HG03097 (cell line): ENCODE measurements around the gene CAV1.

Source experiments
- ATAC-seq: cut with Tn5 transposase; IDR thresholded peaks from one replicate; pipeline ENCODE4 v1.9.1; 2021; ENCODE audit not compliant: unreplicated experiment, low FRiP score

The CAV1 gene

DNA sequence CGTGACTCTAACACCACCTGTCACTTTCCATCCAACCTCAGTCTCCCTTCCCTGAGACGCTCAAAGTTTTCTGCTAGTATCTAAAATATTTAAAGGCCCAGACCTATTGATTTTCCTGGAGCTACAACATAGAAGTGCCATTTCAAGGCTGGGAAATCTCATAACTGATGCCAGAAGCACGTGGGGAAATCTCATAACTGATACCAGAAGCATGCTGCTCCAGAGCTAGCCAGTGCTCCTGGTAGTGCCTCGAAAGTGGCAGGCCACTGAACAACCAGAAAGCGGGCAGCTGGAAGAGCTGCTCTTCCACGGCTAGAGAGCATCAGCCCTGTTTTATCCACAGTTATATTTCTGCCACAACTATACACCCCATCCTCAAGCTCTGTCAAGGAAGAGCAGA, 72.5 kb downstream of the CAV1 start:
- no peak for ATAC-seq

DNA sequence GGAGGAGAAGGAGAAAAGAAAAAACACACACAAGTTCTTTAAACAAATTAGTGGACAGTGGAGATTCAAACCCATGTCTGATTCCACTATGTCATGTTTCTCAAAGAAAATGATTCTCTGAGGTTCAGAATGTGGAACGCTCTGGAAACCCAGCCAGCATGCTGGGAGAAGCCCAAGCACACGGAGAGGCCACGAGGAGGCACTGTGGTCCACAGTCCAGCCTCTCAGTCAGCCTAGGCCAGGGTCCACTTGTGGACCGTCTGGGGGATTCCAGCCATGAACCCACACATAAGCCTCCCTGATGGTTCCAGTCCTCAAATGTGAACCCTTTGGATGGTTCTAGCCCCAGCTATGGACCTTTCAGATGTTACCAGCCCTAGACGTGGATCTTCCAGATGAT, 73.4 kb downstream of the CAV1 start:
- ATAC-seq, result no peak

DNA sequence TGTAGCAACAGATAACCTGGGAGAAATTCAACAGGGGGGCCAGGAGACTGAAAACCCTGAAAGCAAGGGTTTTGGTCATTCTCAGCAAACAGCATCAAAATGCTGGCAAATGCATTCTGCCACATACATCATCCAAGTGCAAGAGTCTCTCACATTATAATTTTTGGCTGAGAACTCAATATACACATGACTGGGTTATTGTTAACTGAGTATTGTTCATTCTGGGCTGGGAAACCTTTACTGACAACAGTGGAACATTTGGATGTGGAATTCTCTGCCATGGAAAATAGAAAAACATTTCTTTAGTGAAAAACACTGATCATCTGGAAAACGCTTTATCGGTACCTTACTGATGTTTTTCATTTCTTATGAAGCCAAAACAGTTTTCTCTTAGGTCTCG, 74.0 kb downstream of the CAV1 start:
- no peak for ATAC-seq

DNA sequence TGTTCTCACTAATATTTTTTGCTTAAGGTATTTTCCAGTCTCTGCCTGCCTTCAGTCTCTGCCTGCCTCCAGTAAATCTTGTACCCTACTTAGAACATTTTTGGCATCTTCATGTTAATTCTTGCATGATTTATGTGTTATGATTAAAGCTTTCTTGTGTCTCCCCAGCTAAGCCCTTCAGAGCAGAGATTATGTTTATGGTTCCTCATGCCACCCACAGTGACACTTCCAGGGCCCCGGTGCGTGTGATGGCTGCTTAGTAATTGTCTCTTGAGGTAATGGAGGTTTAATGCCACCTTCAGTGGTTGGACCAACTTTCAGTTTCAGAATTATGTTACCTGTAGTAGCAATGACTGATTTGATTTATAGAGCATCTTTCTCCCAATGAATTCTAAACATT, 76.6 kb downstream of the CAV1 start:
- ATAC-seq, result no peak

DNA sequence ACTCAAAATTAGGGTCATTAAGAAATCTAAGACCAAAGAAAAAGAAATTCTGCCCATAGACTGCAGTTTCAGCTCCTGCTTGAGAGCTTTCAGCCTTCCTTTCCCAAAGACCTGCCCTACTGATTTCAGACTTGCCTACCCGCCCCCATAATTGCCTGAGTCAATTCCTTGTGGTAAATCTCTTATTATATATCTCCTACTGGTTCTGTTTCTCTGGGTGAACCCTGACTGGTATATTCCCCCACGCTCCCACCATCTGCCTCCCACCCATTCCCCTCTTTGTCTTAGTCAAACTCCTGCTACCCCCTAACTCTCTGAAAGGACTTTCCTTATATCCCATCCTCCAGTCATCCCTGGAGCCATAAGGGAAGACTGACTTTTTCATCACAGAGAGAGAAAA, 82.5 kb downstream of the CAV1 start:
- ATAC-seq, result no peak

DNA sequence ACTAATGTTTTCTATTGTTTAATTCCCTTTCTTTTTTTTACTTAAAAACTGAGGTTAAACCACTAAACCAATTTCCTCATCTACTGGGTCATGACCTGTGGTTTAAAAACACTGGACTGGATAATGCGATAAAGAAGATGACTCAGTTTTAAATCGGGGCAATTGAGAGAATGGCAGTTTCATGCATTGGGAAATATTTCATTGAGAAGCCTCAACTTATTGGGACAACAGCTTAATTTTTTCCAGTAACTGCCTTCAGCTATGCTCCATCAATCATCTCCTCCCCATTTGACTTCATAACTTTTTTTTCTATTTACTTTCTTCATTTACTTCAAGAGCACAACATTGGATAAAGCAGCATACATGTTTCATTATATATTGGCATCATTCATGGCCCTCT, 85.4 kb downstream of the CAV1 start:
- no peak for ATAC-seq

DNA sequence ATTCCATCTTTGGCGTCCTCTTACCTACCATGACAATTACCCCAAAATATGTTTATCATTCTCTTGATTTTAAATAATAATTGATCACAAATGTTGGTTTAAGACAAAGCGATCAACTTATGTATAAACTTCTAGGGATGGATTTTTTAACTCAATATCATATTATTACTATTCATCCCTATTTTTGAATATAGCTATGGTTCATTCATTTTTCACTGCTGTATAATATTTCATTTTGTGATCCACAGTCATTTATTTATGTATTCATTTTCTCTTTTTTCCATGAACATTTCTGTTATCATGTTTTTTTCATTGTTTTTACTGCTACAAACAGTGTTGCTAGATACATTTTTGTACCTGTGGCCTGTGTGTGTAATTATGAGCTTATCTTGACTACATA, 85.9 kb downstream of the CAV1 start:
- no peak for ATAC-seq
